Measurements from ENCODE around the gene ARFRP1. TPM values are rescaled to one million over a fixed set of nuclear protein-coding genes. Genes with fewer than 3 reads are reported as not detected.

The ARFRP1 gene
- total and polyA plus RNA-seq, 2 experiments from 2014 or later: 16.7 to 24.6 TPM

DNA sequence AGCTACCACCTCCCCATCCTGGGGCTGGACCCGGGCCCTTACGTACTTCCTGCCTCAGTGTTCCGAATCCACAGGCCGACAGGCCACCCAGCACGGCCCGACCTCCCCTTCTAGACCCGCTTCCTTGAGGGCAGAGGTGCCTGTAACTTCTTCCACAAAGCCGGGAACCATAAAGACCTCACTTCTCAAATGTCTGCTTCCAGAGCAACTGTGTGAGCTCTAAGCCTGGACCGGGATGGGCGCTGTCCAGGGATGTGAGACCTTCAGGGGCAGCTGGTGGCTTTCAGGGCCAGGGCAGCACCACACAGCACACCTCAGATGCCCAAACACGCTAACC, 41.1 kb upstream of the ARFRP1 start:
- Mint-ChIP-seq H3K36me3 (ENCODE audit: low read depth) (peaks cover under 1% of the 10 kb centered on the region; the same call in 1 of the 3 replicates), H3K27ac (peak overlapping the region; percentile 59), H3K9me3 (no peaks in the 10 kb centered on the region; the same call in 2 of the 3 replicates), H3K4me1 (peaks cover 10% of the 10 kb centered on the region), H3K4me3 (no peak overlapping the region; the same call in 2 of the 3 replicates), H3K27me3 (ENCODE audit: insufficient read depth, low read depth, poor library complexity) (peaks cover 8% of the 10 kb centered on the region)
- ATAC-seq: no peak
- Histone ChIP-seq H2AFZ (no peak overlapping the region), H3K36me3 (ENCODE audit: insufficient read depth) (no peaks in the 10 kb centered on the region), H4K20me1 (replicated peaks; ENCODE audit: insufficient read depth) (no peaks in the 10 kb centered on the region), H3K27me3 (ENCODE audit: insufficient read depth) (no peaks in the 10 kb centered on the region), H3K9me2 (ENCODE audit: insufficient read depth) (no peaks in the 10 kb centered on the region), H3K27ac (ENCODE audit: low read depth) (no peak overlapping the region), H3K4me1 (ENCODE audit: insufficient read depth) (peaks cover 4% of the 10 kb centered on the region; the same call in 1 of the 2 replicates), H3K4me2 (no peak overlapping the region), H3K79me2 (replicated peaks; ENCODE audit: insufficient read depth) (no peaks in the 10 kb centered on the region), H3F3A (replicated peaks; ENCODE audit: low read depth) (peaks cover 19% of the 10 kb centered on the region), H3K4me3 (no peak overlapping the region)
- TF ChIP-seq, protein P1, sequence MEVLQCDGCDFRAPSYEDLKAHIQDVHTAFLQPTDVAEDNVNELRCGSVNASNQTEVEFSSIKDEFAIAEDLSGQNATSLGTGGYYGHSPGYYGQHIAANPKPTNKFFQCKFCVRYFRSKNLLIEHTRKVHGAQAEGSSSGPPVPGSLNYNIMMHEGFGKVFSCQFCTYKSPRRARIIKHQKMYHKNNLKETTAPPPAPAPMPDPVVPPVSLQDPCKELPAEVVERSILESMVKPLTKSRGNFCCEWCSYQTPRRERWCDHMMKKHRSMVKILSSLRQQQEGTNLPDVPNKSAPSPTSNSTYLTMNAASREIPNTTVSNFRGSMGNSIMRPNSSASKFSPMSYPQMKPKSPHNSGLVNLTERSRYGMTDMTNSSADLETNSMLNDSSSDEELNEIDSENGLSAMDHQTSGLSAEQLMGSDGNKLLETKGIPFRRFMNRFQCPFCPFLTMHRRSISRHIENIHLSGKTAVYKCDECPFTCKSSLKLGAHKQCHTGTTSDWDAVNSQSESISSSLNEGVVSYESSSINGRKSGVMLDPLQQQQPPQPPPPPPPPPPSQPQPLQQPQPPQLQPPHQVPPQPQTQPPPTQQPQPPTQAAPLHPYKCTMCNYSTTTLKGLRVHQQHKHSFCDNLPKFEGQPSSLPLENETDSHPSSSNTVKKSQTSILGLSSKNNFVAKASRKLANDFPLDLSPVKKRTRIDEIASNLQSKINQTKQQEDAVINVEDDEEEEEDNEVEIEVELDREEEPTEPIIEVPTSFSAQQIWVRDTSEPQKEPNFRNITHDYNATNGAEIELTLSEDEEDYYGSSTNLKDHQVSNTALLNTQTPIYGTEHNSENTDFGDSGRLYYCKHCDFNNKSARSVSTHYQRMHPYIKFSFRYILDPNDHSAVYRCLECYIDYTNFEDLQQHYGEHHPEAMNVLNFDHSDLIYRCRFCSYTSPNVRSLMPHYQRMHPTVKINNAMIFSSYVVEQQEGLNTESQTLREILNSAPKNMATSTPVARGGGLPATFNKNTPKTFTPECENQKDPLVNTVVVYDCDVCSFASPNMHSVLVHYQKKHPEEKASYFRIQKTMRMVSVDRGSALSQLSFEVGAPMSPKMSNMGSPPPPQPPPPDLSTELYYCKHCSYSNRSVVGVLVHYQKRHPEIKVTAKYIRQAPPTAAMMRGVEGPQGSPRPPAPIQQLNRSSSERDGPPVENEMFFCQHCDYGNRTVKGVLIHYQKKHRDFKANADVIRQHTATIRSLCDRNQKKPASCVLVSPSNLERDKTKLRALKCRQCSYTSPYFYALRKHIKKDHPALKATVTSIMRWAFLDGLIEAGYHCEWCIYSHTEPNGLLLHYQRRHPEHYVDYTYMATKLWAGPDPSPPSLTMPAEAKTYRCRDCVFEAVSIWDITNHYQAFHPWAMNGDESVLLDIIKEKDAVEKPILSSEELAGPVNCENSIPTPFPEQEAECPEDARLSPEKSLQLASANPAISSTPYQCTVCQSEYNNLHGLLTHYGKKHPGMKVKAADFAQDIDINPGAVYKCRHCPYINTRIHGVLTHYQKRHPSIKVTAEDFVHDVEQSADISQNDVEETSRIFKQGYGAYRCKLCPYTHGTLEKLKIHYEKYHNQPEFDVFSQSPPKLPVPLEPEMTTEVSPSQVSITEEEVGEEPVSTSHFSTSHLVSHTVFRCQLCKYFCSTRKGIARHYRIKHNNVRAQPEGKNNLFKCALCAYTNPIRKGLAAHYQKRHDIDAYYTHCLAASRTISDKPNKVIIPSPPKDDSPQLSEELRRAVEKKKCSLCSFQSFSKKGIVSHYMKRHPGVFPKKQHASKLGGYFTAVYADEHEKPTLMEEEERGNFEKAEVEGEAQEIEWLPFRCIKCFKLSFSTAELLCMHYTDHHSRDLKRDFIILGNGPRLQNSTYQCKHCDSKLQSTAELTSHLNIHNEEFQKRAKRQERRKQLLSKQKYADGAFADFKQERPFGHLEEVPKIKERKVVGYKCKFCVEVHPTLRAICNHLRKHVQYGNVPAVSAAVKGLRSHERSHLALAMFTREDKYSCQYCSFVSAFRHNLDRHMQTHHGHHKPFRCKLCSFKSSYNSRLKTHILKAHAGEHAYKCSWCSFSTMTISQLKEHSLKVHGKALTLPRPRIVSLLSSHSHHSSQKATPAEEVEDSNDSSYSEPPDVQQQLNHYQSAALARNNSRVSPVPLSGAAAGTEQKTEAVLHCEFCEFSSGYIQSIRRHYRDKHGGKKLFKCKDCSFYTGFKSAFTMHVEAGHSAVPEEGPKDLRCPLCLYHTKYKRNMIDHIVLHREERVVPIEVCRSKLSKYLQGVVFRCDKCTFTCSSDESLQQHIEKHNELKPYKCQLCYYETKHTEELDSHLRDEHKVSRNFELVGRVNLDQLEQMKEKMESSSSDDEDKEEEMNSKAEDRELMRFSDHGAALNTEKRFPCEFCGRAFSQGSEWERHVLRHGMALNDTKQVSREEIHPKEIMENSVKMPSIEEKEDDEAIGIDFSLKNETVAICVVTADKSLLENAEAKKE (CRISPR knock-in tag; IDR thresholded peaks at IDR 0.05): no peak
- TF ChIP-seq, protein P2, sequence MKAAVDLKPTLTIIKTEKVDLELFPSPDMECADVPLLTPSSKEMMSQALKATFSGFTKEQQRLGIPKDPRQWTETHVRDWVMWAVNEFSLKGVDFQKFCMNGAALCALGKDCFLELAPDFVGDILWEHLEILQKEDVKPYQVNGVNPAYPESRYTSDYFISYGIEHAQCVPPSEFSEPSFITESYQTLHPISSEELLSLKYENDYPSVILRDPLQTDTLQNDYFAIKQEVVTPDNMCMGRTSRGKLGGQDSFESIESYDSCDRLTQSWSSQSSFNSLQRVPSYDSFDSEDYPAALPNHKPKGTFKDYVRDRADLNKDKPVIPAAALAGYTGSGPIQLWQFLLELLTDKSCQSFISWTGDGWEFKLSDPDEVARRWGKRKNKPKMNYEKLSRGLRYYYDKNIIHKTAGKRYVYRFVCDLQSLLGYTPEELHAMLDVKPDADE (IDR thresholded peaks at IDR 0.05): no peak
- TF ChIP-seq ZNF114 (CRISPR knock-in tag; IDR thresholded peaks at IDR 0.05) (no peak), ZNF331 (CRISPR knock-in tag; IDR thresholded peaks at IDR 0.05; ENCODE audit: low read depth) (no peak), CREB1 (CRISPR knock-in tag; IDR thresholded peaks at IDR 0.05; ENCODE audit: low read depth) (no peak), JUNB (IDR thresholded peaks at IDR 0.05; ENCODE audit: unreplicated experiment) (no peak), EZH2phosphoT487 (IDR thresholded peaks at IDR 0.05; ENCODE audit: unreplicated experiment) (no peak), NANOG (IDR thresholded peaks at IDR 0.05; ENCODE audit: borderline replicate concordance) (no peak), POLR2AphosphoS5 (IDR thresholded peaks at IDR 0.05; ENCODE audit: low read depth) (no peak), STAT1 (IDR thresholded peaks at IDR 0.05; ENCODE audit: unreplicated experiment) (no peak)
- TF ChIP-seq, protein P3, sequence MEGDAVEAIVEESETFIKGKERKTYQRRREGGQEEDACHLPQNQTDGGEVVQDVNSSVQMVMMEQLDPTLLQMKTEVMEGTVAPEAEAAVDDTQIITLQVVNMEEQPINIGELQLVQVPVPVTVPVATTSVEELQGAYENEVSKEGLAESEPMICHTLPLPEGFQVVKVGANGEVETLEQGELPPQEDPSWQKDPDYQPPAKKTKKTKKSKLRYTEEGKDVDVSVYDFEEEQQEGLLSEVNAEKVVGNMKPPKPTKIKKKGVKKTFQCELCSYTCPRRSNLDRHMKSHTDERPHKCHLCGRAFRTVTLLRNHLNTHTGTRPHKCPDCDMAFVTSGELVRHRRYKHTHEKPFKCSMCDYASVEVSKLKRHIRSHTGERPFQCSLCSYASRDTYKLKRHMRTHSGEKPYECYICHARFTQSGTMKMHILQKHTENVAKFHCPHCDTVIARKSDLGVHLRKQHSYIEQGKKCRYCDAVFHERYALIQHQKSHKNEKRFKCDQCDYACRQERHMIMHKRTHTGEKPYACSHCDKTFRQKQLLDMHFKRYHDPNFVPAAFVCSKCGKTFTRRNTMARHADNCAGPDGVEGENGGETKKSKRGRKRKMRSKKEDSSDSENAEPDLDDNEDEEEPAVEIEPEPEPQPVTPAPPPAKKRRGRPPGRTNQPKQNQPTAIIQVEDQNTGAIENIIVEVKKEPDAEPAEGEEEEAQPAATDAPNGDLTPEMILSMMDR (conservative IDR thresholded peaks at IDR 0.05; ENCODE audit: low read depth in 2 of 2): no peak
- TF ChIP-seq, protein P4, sequence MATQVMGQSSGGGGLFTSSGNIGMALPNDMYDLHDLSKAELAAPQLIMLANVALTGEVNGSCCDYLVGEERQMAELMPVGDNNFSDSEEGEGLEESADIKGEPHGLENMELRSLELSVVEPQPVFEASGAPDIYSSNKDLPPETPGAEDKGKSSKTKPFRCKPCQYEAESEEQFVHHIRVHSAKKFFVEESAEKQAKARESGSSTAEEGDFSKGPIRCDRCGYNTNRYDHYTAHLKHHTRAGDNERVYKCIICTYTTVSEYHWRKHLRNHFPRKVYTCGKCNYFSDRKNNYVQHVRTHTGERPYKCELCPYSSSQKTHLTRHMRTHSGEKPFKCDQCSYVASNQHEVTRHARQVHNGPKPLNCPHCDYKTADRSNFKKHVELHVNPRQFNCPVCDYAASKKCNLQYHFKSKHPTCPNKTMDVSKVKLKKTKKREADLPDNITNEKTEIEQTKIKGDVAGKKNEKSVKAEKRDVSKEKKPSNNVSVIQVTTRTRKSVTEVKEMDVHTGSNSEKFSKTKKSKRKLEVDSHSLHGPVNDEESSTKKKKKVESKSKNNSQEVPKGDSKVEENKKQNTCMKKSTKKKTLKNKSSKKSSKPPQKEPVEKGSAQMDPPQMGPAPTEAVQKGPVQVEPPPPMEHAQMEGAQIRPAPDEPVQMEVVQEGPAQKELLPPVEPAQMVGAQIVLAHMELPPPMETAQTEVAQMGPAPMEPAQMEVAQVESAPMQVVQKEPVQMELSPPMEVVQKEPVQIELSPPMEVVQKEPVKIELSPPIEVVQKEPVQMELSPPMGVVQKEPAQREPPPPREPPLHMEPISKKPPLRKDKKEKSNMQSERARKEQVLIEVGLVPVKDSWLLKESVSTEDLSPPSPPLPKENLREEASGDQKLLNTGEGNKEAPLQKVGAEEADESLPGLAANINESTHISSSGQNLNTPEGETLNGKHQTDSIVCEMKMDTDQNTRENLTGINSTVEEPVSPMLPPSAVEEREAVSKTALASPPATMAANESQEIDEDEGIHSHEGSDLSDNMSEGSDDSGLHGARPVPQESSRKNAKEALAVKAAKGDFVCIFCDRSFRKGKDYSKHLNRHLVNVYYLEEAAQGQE (IDR thresholded peaks at IDR 0.05; ENCODE audit: unreplicated experiment): no peak
- no peak for DNase-seq (ENCODE audit: low spot score)
